ENCODE results near the gene RBMY1B.
"Not testable (repeated sequence)": the region's sequence is repeated elsewhere in the genome, so short reads cannot be mapped to it uniquely, and the experiment has no call there.

The RBMY1B gene

DNA sequence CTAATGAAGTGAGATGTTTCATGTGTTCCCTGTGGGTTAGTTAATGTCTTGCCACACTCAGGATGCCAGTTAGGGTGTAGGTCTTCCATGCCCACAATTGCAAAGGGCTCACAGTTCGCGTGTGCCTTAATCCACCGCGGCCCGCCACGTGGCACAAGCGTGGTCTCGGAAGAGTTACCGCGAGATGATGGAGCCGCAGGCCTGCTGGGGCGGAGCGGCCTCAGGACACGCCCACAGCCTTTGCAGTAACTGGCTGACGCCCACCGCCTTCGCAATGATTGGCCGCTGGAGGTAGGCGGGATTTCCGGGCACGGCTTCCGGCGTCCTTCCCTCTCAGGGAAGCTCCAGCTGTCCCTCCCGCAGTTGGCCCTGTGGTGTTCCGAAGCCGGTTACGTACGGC, at the start of gene RBMY1B:
RBMY1B (plus strand) TSS at position 301 of the 400 bp plus-strand sequence. CDS start 2,013 bp downstream, outside the sequence.
- not testable (repeated sequence) for H3K27ac ChIP-seq (ENCODE audit: low read depth in 2 of 2, low read length in 2 of 2); H3K9ac ChIP-seq (ENCODE audit: low read depth in 1 of 2, low read length in 2 of 2); H3K4me1 ChIP-seq (ENCODE audit: control insufficient read depth in 2 of 2, insufficient read depth in 2 of 2, low read length in 2 of 2); H3K36me3 ChIP-seq (ENCODE audit: control insufficient read depth in 2 of 2, insufficient read depth in 2 of 2, low read length in 2 of 2); H3K9me3 ChIP-seq (ENCODE audit: control insufficient read depth in 2 of 2, low read length in 2 of 2); H3K4me3 ChIP-seq (ENCODE audit: low read length in 2 of 2); H3K27me3 ChIP-seq (ENCODE audit: control insufficient read depth in 2 of 2, insufficient read depth in 2 of 2, low read length in 2 of 2)

DNA sequence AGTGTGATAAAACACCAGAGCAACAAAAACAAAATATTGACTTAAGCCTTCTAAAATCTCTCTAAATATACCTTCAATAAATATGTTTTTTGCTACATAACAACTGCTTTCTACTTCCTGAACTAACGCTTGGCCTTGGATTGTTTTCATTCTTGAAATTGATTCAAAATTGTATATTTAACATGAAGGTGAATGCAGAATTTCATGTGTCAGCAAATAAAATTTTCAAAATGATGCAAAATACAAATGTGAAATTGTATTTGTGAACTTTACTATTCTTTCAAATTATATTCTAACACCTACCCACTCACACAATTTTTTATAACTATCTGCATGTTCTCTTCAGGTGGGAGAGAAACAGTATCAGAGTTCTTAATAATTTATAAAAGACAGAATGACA, 48.2 kb upstream of the RBMY1B start:
- not testable (repeated sequence) for H3K27me3 ChIP-seq (ENCODE audit: control insufficient read depth in 2 of 2, insufficient read depth in 2 of 2, low read length in 2 of 2); H3K36me3 ChIP-seq (ENCODE audit: control insufficient read depth in 2 of 2, insufficient read depth in 2 of 2, low read length in 2 of 2); H3K4me3 ChIP-seq (ENCODE audit: low read length in 2 of 2); H3K27ac ChIP-seq (ENCODE audit: low read depth in 2 of 2, low read length in 2 of 2); H3K4me1 ChIP-seq (ENCODE audit: control insufficient read depth in 2 of 2, insufficient read depth in 2 of 2, low read length in 2 of 2); H3K9me3 ChIP-seq (ENCODE audit: control insufficient read depth in 2 of 2, low read length in 2 of 2); H3K9ac ChIP-seq (ENCODE audit: low read depth in 1 of 2, low read length in 2 of 2)

DNA sequence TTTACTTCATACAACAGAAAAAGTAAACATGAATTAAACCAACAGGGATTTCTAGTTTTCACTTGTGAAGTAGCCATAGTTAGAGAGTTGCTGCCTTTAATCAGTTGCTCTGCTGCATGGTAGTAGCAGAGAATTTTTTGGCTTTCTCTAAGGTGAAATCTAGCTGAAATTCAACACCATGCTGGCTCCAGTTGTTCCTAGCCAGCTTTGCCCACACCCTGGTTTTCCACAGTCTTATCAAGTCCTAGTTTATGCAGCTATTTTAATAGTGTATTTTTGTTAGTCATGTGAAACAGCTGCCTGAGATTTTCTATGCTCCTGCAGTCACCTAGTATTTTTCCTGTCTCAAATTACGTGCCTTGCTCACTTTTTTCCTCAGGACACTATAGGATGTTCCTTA, 28.2 kb upstream of the RBMY1B start:
- Histone ChIP-seq H3K4me3 (ENCODE audit: low read length in 2 of 2) (no peak overlapping the region), H3K27ac (ENCODE audit: low read depth in 2 of 2, low read length in 2 of 2) (no peak overlapping the region), H3K36me3 (ENCODE audit: control insufficient read depth in 2 of 2, insufficient read depth in 2 of 2, low read length in 2 of 2) (no peaks in the 10 kb centered on the region), H3K9ac (ENCODE audit: low read depth in 1 of 2, low read length in 2 of 2) (no peak overlapping the region), H3K27me3 (ENCODE audit: control insufficient read depth in 2 of 2, insufficient read depth in 2 of 2, low read length in 2 of 2) (no peaks in the 10 kb centered on the region), H3K9me3 (ENCODE audit: control insufficient read depth in 2 of 2, low read length in 2 of 2) (no peaks in the 10 kb centered on the region), H3K4me1 (ENCODE audit: control insufficient read depth in 2 of 2, insufficient read depth in 2 of 2, low read length in 2 of 2) (no peaks in the 10 kb centered on the region)

DNA sequence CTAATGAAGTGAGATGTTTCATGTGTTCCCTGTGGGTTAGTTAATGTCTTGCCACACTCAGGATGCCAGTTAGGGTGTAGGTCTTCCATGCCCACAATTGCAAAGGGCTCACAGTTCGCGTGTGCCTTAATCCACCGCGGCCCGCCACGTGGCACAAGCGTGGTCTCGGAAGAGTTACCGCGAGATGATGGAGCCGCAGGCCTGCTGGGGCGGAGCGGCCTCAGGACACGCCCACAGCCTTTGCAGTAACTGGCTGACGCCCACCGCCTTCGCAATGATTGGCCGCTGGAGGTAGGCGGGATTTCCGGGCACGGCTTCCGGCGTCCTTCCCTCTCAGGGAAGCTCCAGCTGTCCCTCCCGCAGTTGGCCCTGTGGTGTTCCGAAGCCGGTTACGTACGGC, 23.4 kb downstream of the RBMY1B start, which contains the start of gene RBMY1A1:
RBMY1A1 (plus strand) TSS at position 301 of the 400 bp plus-strand sequence. CDS start 2,013 bp downstream, outside the sequence.
- H3K36me3 ChIP-seq (ENCODE audit: control insufficient read depth in 2 of 2, insufficient read depth in 2 of 2, low read length in 2 of 2); H3K4me1 ChIP-seq (ENCODE audit: control insufficient read depth in 2 of 2, insufficient read depth in 2 of 2, low read length in 2 of 2); H3K27me3 ChIP-seq (ENCODE audit: control insufficient read depth in 2 of 2, insufficient read depth in 2 of 2, low read length in 2 of 2); H3K27ac ChIP-seq (ENCODE audit: low read depth in 2 of 2, low read length in 2 of 2); H3K9ac ChIP-seq (ENCODE audit: low read depth in 1 of 2, low read length in 2 of 2); H3K9me3 ChIP-seq (ENCODE audit: control insufficient read depth in 2 of 2, low read length in 2 of 2); H3K4me3 ChIP-seq (ENCODE audit: low read length in 2 of 2): not testable (repeated sequence)

DNA sequence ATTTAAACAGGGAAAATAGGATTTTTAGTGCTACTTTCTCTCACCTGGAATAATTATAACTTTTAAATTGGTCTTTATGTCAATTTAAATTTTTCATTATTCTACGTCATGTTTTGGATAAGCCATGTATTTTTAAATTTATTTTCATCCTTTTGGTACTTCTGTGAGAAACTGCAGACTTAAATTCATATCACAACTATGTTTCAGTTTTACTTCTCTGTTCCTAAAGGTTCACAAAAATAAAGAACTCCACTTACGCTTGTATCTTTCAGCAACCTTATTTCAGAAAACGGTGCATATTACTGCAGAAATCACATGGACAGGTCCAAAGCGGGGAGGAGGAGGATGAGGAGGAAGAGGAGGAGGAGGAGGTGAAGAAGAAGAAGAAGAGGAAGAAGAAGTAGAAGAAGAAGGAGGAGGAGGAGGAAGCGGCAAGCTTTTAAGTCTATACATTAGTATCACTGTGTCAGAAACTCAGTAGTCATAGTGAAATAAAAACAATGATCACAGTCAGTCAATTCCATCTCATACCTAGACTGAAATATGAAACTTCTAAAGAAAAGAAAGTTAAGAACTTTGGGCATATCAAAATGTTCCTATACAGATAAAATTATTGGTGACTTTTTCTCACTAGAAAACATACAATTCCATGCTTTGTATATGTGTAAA, 48.3 kb downstream of the RBMY1B start:
- H3K4me3 ChIP-seq (ENCODE audit: low read length in 2 of 2); H3K9me3 ChIP-seq (ENCODE audit: control insufficient read depth in 2 of 2, low read length in 2 of 2); H3K27me3 ChIP-seq (ENCODE audit: control insufficient read depth in 2 of 2, insufficient read depth in 2 of 2, low read length in 2 of 2); H3K36me3 ChIP-seq (ENCODE audit: control insufficient read depth in 2 of 2, insufficient read depth in 2 of 2, low read length in 2 of 2); H3K9ac ChIP-seq (ENCODE audit: low read depth in 1 of 2, low read length in 2 of 2); H3K4me1 ChIP-seq (ENCODE audit: control insufficient read depth in 2 of 2, insufficient read depth in 2 of 2, low read length in 2 of 2); H3K27ac ChIP-seq (ENCODE audit: low read depth in 2 of 2, low read length in 2 of 2): not testable (repeated sequence)

All from mucosa of rectum (tissue), 2 donors.